Activated CD8-positive, alpha-beta memory T cell treated with anti-CD3 and anti-CD28 coated beads for 4 hours (primary cell): Measurements from ENCODE around the gene DSG3.
"Not testable (repeated sequence)": the region's sequence is repeated elsewhere in the genome, so short reads cannot be mapped to it uniquely, and the experiment has no call there.

Experiments
- DNase-seq, 2 donors: peaks; one replicate each; pipeline ENCODE4 v3.0.0-alpha.2; 2020; ENCODE audit warnings: low read depth in 2 of 2

DSG3 gene

DNA sequence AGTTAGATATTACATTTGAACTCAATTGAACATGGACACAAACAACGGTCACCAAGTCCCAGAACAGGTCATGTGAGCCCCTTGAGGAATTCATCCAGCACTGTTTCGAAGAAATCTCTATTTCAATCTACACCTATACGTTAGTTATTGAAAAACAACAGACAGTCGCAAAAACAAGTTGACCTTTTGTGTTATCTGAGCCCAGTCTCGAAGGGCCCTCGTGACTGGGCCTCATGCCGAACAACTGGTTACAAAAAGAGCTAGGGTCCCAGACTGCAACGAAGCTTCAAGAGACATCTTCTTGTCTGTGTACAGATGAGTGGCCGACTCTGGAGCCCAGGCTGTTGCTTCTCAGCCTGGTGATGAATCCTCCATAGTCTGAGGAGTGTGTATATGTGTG is 45.1 kb downstream of the DSG3 start:
- DNase-seq: no peak

- no peak for DNase-seq
Observed at GRCh38 chr18:31493171-31493570, 45.6 kb downstream of the DSG3 start.

- DNase-seq: no peak
Observed at GRCh38 chr18:31493941-31494340, 46.4 kb downstream of the DSG3 start.

GRCh38 chr18:31494705-31495244 is 47.2 kb downstream of the DSG3 start:
- DNase-seq: not testable (repeated sequence)

- DNase-seq: no peak
Observed at GRCh38 chr18:31497404-31497835, 49.9 kb downstream of the DSG3 start.

DNA sequence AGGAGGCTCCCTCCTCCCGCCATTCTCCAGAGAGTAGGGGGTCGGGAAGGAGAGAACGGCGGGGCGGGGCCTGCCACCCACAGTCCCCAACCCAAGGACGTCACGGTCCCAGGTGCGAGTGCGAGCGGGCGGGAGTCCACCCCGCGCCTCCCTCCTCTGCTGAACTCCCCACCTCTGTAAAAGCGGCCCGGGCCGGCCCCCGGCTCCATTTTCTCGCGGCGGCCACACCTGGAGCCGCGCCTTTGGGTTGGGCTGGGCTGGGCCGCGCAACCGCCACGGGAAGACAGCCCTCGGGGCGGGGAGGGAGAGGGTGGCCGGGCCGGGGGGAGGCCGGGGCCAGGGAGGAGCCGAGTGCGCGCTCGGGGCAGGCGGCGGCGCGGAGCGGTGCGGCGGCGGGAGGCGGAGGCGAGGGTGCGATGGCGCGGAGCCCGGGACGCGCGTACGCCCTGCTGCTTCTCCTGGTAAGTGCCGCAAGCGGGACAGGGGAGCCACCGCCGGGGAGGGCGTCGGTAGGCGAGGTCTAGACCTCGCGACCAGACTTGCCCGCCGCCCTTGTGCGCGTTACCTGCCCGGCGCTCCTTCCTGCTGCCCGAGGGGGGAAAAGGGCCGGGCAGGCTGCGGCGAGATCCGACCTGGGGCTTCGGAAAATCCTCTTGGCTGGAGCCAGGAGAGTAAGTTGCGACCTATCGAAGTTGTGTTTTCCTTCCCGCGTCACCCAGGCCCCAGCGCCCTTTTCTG is 50.5 kb downstream of the DSG3 start, which contains the start of gene DSG2:
TSS of gene DSG2 (plus strand) at position 342 of the 738 bp plus-strand sequence. CDS start at position 417, 75 bp downstream.
- DNase-seq: no peak

DNA sequence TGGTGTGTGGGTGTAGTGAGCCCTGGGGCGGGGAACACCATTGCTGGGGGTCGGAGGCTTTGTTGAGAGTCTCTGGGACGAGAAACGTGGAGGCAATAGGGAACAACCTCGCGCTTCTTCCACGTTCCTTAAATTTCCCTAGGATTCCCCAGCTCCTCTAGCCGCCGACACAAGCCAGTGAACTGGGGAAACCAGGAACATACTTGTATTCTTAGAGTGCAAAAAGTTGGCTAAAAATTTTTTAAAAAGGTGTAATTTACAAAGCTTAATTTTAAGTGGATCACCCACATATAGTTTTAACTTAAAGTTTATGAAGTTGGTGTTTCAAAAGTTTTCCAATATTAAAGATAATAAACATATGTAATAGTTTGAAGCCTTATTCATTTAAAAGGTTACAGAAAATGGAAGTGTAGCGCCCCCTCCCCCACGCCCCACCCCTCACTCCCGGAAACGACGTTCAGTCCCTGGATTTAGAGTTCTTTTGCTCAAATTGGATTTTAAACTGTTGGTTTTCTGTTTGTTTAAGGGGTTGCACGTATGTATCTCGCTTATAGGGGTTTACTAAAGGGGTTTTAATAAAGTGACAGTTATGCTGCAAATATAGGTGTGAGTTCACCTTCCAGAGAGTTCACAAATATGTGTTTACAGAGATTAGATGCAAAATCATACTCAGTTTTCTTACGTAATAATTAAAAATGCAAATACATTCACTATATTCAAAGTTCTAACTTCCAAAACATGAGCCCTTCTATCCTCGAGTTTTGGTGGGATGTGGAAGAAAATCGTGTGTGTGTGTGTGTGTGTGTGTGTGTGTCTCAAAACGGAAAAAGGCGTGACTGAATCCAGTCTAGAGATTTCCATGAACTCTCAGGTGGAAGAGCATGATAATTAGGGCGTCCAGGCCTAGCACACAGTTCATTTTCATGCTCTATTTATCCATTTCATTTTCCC is 51.3 kb downstream of the DSG3 start:
- no peak for DNase-seq

DNA sequence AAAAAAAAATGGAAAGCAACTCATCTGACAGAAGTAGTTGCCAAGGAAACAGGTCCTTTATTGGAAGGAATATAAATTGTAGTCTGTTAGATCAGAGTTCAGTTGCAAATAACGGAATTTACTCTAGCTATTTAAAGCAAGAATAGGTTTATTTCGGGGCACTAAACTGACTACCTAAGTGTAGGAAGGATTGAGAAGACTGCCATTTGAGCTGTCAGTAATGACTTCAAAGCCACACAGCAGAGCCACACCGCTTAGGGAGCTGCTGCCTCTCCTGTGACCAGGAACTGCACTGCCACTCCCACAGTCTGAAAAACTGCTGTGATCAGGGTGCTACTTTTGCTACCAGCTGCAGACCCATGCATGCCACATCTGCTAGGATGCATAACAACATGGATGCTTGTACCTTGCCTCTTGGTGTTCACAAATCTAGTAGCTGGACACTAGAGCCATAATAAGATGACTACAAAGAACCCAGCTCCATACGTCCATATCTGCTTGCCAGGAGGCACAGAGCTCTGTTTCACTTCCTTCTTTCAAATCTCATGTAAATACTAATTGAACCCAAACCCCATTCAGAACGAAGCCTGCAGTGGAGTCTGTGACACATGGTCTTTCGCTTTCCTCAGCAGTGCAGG is 52.6 kb downstream of the DSG3 start:
- DNase-seq: no peak

GRCh38 chr18:31503011-31503410 is 55.5 kb downstream of the DSG3 start:
- no peak for DNase-seq

DNA sequence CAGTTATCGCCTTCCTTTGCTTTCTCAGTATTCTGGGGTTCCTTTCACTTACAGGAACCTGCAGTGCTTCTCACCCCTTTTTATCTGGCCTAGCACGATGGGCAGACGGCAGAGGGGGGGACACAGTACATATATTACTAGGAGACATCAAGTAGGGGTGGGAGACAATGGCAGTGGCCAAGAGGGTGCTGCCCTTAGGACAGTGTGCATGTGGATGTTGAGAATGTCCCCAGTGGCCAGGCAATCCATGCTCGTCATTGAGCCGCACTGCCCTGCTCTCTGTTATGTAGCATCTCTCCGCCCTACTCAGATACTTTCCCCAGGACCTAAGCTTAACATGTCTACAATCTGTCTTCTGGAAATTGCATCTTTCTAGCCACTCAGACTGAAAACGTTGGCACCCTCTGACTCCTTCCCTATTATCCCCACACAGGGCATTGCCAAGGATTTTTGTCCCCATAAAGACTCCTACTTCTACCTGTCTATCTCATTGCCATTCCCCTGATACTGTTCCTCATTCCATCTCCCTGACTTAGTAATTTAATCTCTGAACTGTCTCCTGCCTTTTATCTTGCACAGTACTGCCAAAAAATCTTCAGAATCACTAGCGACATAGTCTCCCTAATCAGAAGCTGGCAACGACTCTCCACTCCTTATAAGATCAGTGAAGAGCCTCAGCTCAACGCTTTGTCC is 57.1 kb downstream of the DSG3 start:
- no peak for DNase-seq

- DNase-seq: no peak
Observed at GRCh38 chr18:31505156-31505555, 57.6 kb downstream of the DSG3 start.

- no peak for DNase-seq
Observed at GRCh38 chr18:31506024-31506742, 58.6 kb downstream of the DSG3 start.

DNA sequence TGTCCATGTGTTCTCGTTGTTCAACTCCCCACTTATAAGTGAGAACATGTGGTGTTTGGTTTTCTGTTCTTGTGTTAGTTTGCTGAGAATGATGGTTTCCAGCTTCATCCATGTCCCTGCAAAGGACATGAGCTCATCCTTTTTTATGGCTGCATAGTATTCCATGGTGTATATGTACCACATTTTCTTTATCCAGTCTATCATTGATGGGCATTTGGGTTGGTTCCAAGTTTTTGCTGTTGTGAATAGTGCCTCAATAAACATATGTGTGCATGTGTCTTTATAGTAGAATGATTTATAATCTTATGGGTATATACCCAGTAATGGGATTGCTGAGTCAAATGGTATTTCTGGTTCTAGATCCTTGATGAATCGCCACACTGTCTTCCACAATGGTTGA is 59.6 kb downstream of the DSG3 start:
- DNase-seq: not testable (repeated sequence)

GRCh38 chr18:31508781-31509180 is 61.2 kb downstream of the DSG3 start:
- DNase-seq: no peak

- no peak for DNase-seq
Observed at GRCh38 chr18:31509571-31509970, 62.0 kb downstream of the DSG3 start.

DNA sequence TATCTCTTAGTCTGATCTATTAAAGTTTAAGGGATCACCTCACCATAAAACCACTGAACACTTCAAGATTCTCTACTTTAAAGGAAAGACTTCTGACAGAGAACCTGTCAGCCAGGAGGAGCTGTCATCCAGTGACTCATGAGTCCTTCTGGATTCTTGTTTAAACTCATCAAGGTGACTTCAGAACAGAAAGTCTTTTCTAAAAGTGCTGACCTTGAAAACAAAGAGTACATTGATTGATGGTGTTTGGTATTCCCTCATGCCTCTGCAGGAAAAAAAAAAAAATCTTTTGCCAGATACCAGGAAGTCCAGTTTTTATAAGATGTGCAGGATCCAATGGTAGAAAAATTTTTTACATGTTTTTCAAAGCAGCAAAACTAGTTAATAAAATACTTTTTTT is 62.8 kb downstream of the DSG3 start:
- DNase-seq: no peak

DNA sequence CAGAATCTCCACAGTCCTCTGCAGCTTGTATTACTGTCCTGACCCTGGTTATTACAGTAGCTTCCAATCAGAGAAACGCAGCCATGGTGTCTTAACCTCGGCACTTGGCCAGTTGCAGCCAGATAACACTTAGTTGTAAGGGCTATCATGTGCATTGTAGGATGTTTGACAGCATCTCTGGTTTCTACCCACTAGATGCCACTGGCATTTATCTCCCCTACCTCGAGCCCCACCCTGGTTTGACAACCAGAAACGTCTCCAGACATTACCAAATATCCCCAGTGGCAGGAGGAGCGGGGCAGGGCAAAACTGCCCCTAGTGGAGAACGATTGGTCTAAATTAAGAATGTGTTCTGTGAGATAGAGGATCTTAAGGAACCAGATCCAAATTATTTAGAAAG is 63.6 kb downstream of the DSG3 start:
- no peak for DNase-seq

- DNase-seq: no peak
Observed at GRCh38 chr18:31512203-31512764, 64.7 kb downstream of the DSG3 start.

GRCh38 chr18:31513189-31513935 is 65.8 kb downstream of the DSG3 start:
- DNase-seq: no peak

GRCh38 chr18:31516437-31516836 is 68.9 kb downstream of the DSG3 start:
- no peak for DNase-seq
